ENCODE measurements around the gene BCLAF1.

DNA sequence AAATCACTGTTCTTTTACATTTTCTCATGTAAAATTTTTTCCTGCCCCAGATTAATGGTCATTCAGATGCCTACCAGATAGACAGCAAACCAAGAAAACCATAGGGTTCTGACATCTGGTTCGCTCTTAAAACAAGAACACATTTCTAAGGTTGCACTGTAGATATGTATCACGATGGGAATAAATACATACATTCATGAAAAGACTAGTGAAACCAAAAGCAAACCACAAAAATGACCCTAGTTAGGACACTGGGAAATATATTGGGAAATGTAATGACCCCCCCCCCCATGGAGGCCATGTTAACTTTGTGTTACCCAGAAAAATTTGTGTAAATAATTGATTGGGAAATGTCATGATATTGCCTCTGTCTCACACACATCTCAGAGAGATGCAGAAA lies 77.0 kb downstream of the BCLAF1 start:
- TF ChIP-seq CTCF (conservative IDR thresholded peaks at IDR 0.05) = no peak
- no peak for TF ChIP-seq EZH2 (IDR thresholded peaks at IDR 0.05; ENCODE audit: low read depth)
